H1 (cell line): ENCODE results near the gene AIRE. TPM values are rescaled to one million over a fixed set of nuclear protein-coding genes. Genes with fewer than 3 reads are reported as not detected.

Source experiments
- CTCF ChIA-PET: fragments of 300-600 bp; sonication (Branson Sonifier 250); formaldehyde crosslinking; loops from one replicate; lab custom pipeline; 2021; ENCODE audit not compliant: partially characterized antibody; lab: Charles Lee
- POLR2A ChIA-PET: fragments of 300-600 bp; sonication (Branson Sonifier 250); formaldehyde crosslinking; loops from one replicate; lab custom pipeline; 2021; ENCODE audit warnings: inconsistent platforms; ENCODE audit not compliant: partially characterized antibody; lab: Charles Lee
- DNase-seq, 2 experiments: peaks; one replicate each; pipeline versions ENCODE4 v3.0.0 to v3.0.0-alpha.2; 2010 to 2022; ENCODE audit warnings: low spot score in 2 of 2, low read depth in 1 of 2, mixed read lengths in 1 of 2
- FAIRE-seq: peaks from 2 replicates; lab custom pipeline; 2011; peaks lifted over from hg19 to GRCh38; lab: Jason Lieb, UNC
- H2AFZ ChIP-seq: 2 replicates; pipeline ENCODE4 v1.8.1; 2012; ENCODE audit warnings: low read length, inconsistent platforms
- H2AK5ac ChIP-seq: 2 replicates; pipeline ENCODE4 v1.6.1; 2013; ENCODE audit warnings: low read depth, low read length
- H2BK120ac ChIP-seq: replicated peaks from 2 replicates; pipeline ENCODE3; 2013; ENCODE audit warnings: low read depth, low read length, inconsistent platforms
- H2BK12ac ChIP-seq: 2 replicates; pipeline ENCODE4 v1.6.1; 2013; ENCODE audit warnings: low read depth, low read length
- H2BK15ac ChIP-seq: 2 replicates; pipeline ENCODE4 v1.6.1; 2013; ENCODE audit warnings: low read length
- H2BK20ac ChIP-seq: 2 replicates; pipeline ENCODE4 v1.6.1; 2013; ENCODE audit warnings: low read length
- H2BK5ac ChIP-seq: 2 replicates; pipeline ENCODE4 v1.6.1; 2013; ENCODE audit warnings: low read depth, low read length
- H3K14ac ChIP-seq: 2 replicates; pipeline ENCODE4 v1.6.1; 2013; ENCODE audit warnings: inconsistent platforms; ENCODE audit not compliant: insufficient read length
- H3K18ac ChIP-seq: 2 replicates; pipeline ENCODE4 v1.6.1; 2013; ENCODE audit warnings: low read length; ENCODE audit errors: extremely low read depth
- H3K23ac ChIP-seq: 2 replicates; pipeline ENCODE4 v1.6.1; 2013; ENCODE audit warnings: inconsistent platforms; ENCODE audit not compliant: insufficient read length
- H3K23me2 ChIP-seq: 2 replicates; pipeline ENCODE4 v1.6.1; 2013; ENCODE audit warnings: low read depth, low read length
- H3K27ac ChIP-seq: 2 replicates; pipeline ENCODE4 v1.6.1; 2011; ENCODE audit warnings: low read depth, low read length, inconsistent platforms
- H3K27me3 ChIP-seq, 4 experiments: replicated peaks in 1 of 4; 1 replicate in 1 of 4; 2 replicates in 3 of 4; pipeline versions ENCODE4 v1.6.1 to v1.8.1; 2011 to 2013; ENCODE audit warnings: low read length in 3 of 4, mild to moderate bottlenecking in 3 of 4, inconsistent platforms in 2 of 4, mixed read lengths in 2 of 4, moderate library complexity in 1 of 4; ENCODE audit not compliant: control insufficient read depth in 3 of 4, insufficient read depth in 3 of 4; ENCODE audit errors: extremely low read depth in 1 of 4
- H3K36me3 ChIP-seq, 4 experiments: 2 replicates each; pipeline versions ENCODE4 v1.6.1 to v1.8.1; 2011 to 2013; ENCODE audit warnings: mild to moderate bottlenecking in 4 of 4, low read length in 3 of 4, moderate library complexity in 2 of 4, control low read depth in 1 of 4, inconsistent platforms in 1 of 4; ENCODE audit not compliant: insufficient read depth in 4 of 4, control insufficient read depth in 2 of 4
- H3K4ac ChIP-seq: replicated peaks from 2 replicates; pipeline ENCODE3; 2013; ENCODE audit warnings: low read length, low read depth, mixed read lengths, inconsistent platforms; ENCODE audit not compliant: insufficient read length
- H3K4me1 ChIP-seq, 4 experiments: replicated peaks in 1 of 4; 1 replicate in 1 of 4; 2 replicates in 3 of 4; pipeline versions ENCODE4 v1.6.1 to v1.8.1; 2011 to 2013; ENCODE audit warnings: low read length in 3 of 4, inconsistent platforms in 2 of 4, mixed read lengths in 1 of 4; ENCODE audit not compliant: insufficient read depth in 4 of 4, control insufficient read depth in 3 of 4
- H3K4me2 ChIP-seq, 2 experiments: 2 replicates each; pipeline versions ENCODE4 v1.6.1 to v1.8.1; 2011 to 2013; ENCODE audit warnings: low read depth in 2 of 2, low read length in 2 of 2, control low read depth in 1 of 2, inconsistent platforms in 1 of 2, mild to moderate bottlenecking in 1 of 2; ENCODE audit not compliant: insufficient read depth in 1 of 2
- H3K4me3 ChIP-seq, 4 experiments: fragments of 200-600, 300-600 bp in 1 of 4; sonication (generic), shearing (Covaris generic), sonication (Bioruptor Twin) in 1 of 4; 2 replicates each; pipeline versions ENCODE4 v1.5.1 to v1.8.1; 2011 to 2016; ENCODE audit warnings: low read length in 4 of 4, low read depth in 3 of 4, control low read depth in 2 of 4, inconsistent platforms in 2 of 4, mild to moderate bottlenecking in 2 of 4, mixed read lengths in 1 of 4, moderate library complexity in 1 of 4; ENCODE audit not compliant: insufficient read depth in 2 of 4; ENCODE audit errors: extremely low read depth in 1 of 4
- H3K56ac ChIP-seq: replicated peaks from 2 replicates; pipeline ENCODE3; 2013; ENCODE audit warnings: low read depth, mild to moderate bottlenecking, mixed read lengths, low read length, inconsistent platforms; ENCODE audit not compliant: insufficient read length
- H3K79me1 ChIP-seq: 2 replicates; pipeline ENCODE4 v1.6.1; 2013; ENCODE audit warnings: low read depth, low read length, control low read depth
- H3K79me2 ChIP-seq, 2 experiments: 2 replicates each; pipeline versions ENCODE4 v1.6.1 to v1.8.1; 2012 to 2013; ENCODE audit warnings: low read length in 2 of 2, mild to moderate bottlenecking in 2 of 2, inconsistent platforms in 1 of 2; ENCODE audit not compliant: insufficient read depth in 2 of 2, control insufficient read depth in 1 of 2
- H3K9ac ChIP-seq, 4 experiments: replicated peaks in 1 of 4; 1 replicate in 1 of 4; 2 replicates in 3 of 4; pipeline versions ENCODE4 v1.6.1 to v1.8.1; 2011 to 2013; ENCODE audit warnings: low read depth in 3 of 4, low read length in 3 of 4, control low read depth in 2 of 4, mild to moderate bottlenecking in 2 of 4, moderate library complexity in 2 of 4, inconsistent platforms in 1 of 4; ENCODE audit errors: extremely low read depth in 1 of 4
- H3K9me3 ChIP-seq, 2 experiments: 2 replicates each; pipeline versions ENCODE4 v1.6.1 to v1.8.1; 2012 to 2013; ENCODE audit warnings: mild to moderate bottlenecking in 2 of 2, moderate library complexity in 2 of 2, control low read depth in 1 of 2, inconsistent platforms in 1 of 2, low read depth in 1 of 2, low read length in 1 of 2, mixed read lengths in 1 of 2; ENCODE audit not compliant: insufficient read depth in 2 of 2
- H4K20me1 ChIP-seq, 2 experiments: replicated peaks in 1 of 2; 2 replicates each; pipeline versions ENCODE3 to v1.8.1; 2011 to 2013; ENCODE audit warnings: inconsistent platforms in 2 of 2, low read length in 2 of 2, mild to moderate bottlenecking in 1 of 2; ENCODE audit not compliant: insufficient read depth in 2 of 2, control insufficient read depth in 1 of 2
- H4K5ac ChIP-seq: 2 replicates; pipeline ENCODE4 v1.6.1; 2013; ENCODE audit warnings: low read length, low read depth, mixed read lengths, inconsistent platforms; ENCODE audit not compliant: insufficient read length
- H4K8ac ChIP-seq: 2 replicates; pipeline ENCODE4 v1.8.0; 2013; ENCODE audit warnings: mild to moderate bottlenecking, moderate library complexity, low read length, inconsistent platforms; ENCODE audit not compliant: insufficient read depth; ENCODE audit errors: extremely low read depth
- H4K91ac ChIP-seq: replicated peaks from 2 replicates; pipeline ENCODE3; 2013; ENCODE audit warnings: low read length, mixed read lengths, inconsistent platforms; ENCODE audit not compliant: insufficient read length
- CBX5 ChIP-seq: fragments of 300-800, 300-1000 bp; sonication (generic); IDR thresholded peaks from 2 replicates; pipeline ENCODE4 v1.7.1; 2016; ENCODE audit warnings: antibody characterized with exemption, low read length, low read depth
- CBX8 ChIP-seq: fragments of 300-800, 300-1000 bp; sonication (generic); IDR thresholded peaks from 2 replicates; pipeline ENCODE4 v1.7.1; 2016; ENCODE audit warnings: low read depth, low read length, borderline replicate concordance
- CTBP2 ChIP-seq: IDR thresholded peaks from 2 replicates; pipeline ENCODE4 v1.7.0; 2011; ENCODE audit warnings: borderline replicate concordance, mild to moderate bottlenecking, moderate library complexity, mixed read lengths, low read length; ENCODE audit not compliant: insufficient read depth, insufficient read length
- FOSL1 ChIP-seq: IDR thresholded peaks from 2 replicates; pipeline ENCODE4 v1.6.1; 2011; ENCODE audit warnings: mild to moderate bottlenecking, low read depth, low read length, moderate library complexity; ENCODE audit not compliant: insufficient read depth
- SP1 ChIP-seq: IDR thresholded peaks from 2 replicates; pipeline ENCODE4 v1.6.1; 2011; ENCODE audit warnings: low read depth, low read length
- SP2 ChIP-seq: IDR thresholded peaks from 2 replicates; pipeline ENCODE4 v1.6.1; 2012; ENCODE audit warnings: mild to moderate bottlenecking, low read length, inconsistent platforms
- TAF7 ChIP-seq: optimal IDR thresholded peaks from 2 replicates; pipeline ENCODE3; 2011; ENCODE audit warnings: low read depth, mild to moderate bottlenecking, inconsistent platforms, low read length, moderate library complexity, borderline replicate concordance
- YY1 ChIP-seq: IDR thresholded peaks from 2 replicates; pipeline ENCODE4 v1.6.1; 2011; ENCODE audit warnings: low read depth, mild to moderate bottlenecking, low read length
- WGBS, 2 experiments: shearing (Covaris generic) in 1 of 2; methylation state at CpG; one replicate each; pipeline versions ENCODE4 v1.1.6 to v1.1.7; 2013 to 2015; ENCODE audit warnings: low lambda C conversion rate in 2 of 2, mixed read lengths in 2 of 2, inconsistent platforms in 1 of 2, low coverage in 1 of 2, missing lambda C conversion rate in 1 of 2; ENCODE audit not compliant: insufficient replicate concordance in 2 of 2, insufficient coverage in 1 of 2, insufficient read length in 1 of 2; ENCODE audit errors: extremely low coverage in 1 of 2, missing lambda C conversion rate in 1 of 2; 5-methylcytosine and 5-hydroxymethylcytosine counted together
- polyA plus RNA-seq, 7 experiments: library from polyadenylated mRNA; depleted of rRNA in 3 of 7; stranded (reverse) in 5 of 7; unstranded in 2 of 7; fragments of >200 nt in 5 of 7; fragments of 200-250 nt in 2 of 7; gene quantifications; 1 replicate in 5 of 7; 2 replicates in 1 of 7; 4 replicates in 1 of 7; pipeline versions ENCODE4 v1.2.1 to v1.2.3, GENCODE V29; 2011 to 2013; ENCODE audit warnings: missing spikeins in 2 of 7, mixed read lengths in 2 of 7
- total RNA-seq: library from RNA; stranded (reverse); fragmentation: NEBNext Ultra II Directional; extraction: Animal tissue kit (Norgen Biotek cat#: 25700); gene quantifications from 2 replicates; pipeline ENCODE4 v1.2.1, GENCODE V29; 2021
- TF ChIP-seq, protein P1 (sequence below): IDR thresholded peaks from 2 replicates; pipeline ENCODE4 v1.6.1; 2011; ENCODE audit warnings: low read length, improper control_type of control experiment
- TF ChIP-seq, protein P2 (sequence below): IDR thresholded peaks from 2 replicates; pipeline ENCODE4 v1.6.1; 2012; ENCODE audit warnings: inconsistent platforms

The AIRE gene
- total and polyA plus RNA-seq, 2 of the 8 experiments (the other 6 are each of a cell fraction or from before 2014, with no cell fraction given): 0.09 TPM; not detected in 1

DNA sequence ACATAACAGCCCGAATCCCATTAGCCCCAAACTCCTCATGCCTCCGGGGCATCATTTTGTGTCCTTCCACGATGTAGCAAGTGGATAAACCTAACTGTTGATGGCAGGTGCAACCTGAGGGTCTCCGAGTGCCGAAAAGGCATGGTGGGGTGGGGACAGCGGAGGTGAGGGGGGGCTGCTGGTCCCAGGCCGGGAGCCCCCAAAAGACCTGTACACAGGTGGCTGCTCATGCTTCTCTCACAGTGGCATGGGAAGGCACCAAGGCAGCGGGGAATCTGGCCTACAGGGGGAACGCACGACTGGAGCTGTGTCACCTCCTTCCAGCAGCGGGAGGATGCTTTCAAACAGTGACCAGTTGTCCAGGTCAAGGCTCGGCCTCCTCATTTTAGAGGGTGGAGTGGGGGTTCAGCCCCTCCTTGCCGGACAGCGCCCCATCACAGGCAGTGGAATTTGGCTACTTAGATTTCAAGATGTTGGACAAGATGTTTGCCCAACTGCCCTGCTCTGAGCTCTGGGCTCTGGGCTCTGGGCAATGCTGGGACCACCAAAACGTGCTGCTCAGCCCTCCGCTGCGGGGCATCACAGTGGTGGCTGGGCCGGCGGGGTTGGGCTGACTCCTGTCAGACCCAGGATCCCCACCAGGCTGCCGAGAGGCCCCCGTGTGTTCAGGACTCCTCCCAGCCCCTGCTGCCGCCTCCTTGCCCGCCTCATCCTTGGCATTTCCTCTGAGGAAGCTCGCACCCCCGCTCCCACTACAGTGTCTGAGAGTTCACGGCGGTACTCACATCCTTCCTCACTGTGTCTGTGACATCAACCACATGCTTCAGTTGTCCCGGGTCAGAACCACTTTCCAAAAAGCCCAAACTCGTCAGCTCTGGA, 31.6 kb upstream of the AIRE start:
- H2BK20ac ChIP-seq: no peak overlapping the region
- no peak overlapping the region for H2AFZ ChIP-seq
- H4K8ac ChIP-seq: no peak overlapping the region; the same call in 1 of the 2 replicates
- no peaks in the 10 kb centered on the region for H3K36me3 ChIP-seq
- H4K5ac ChIP-seq: no peak overlapping the region
- no peaks in the 10 kb centered on the region for H3K4me1 ChIP-seq
- no peak overlapping the region for H2BK5ac ChIP-seq
- no peak overlapping the region for H4K91ac ChIP-seq
- H4K20me1 ChIP-seq: no peaks in the 10 kb centered on the region
- H2AK5ac ChIP-seq: no peak overlapping the region
- no peaks in the 10 kb centered on the region for H3K79me1 ChIP-seq
- no peak overlapping the region for H3K27ac ChIP-seq
- H3K4me2 ChIP-seq: no peak overlapping the region
- H3K27me3 ChIP-seq: no peaks in the 10 kb centered on the region
- FAIRE-seq (no peak), DNase-seq (no peak)
- H2BK15ac ChIP-seq: no peak overlapping the region
- no peak overlapping the region for H2BK12ac ChIP-seq
- no peak overlapping the region for H3K23ac ChIP-seq
- no peak overlapping the region for H2BK120ac ChIP-seq
- no peak overlapping the region for H3K4ac ChIP-seq
- POLR2A ChIA-PET: no interaction called here
- H3K56ac ChIP-seq: no peak overlapping the region
- H3K18ac ChIP-seq: no peak overlapping the region; the same call in 1 of the 2 replicates
- CTCF ChIA-PET: interaction anchor here (1.2 to 2.0 kb wide), 3 partner anchors 14 to 50 kb away, joined by 4 to 5 read pairs (median 5); no protein-coding TSS in a partner anchor
- 86% methylated on average over 25 of the region's 29 CpGs; no CpG with 5 or more reads in 1 of the 2 experiments for WGBS, 2 experiments
- H3K14ac ChIP-seq: no peak overlapping the region
- H3K79me2 ChIP-seq: no peaks in the 10 kb centered on the region
- no peak overlapping the region for H3K9ac ChIP-seq
- H3K23me2 ChIP-seq: no peaks in the 10 kb centered on the region
- no peaks in the 10 kb centered on the region for H3K9me3 ChIP-seq
- H3K4me3 ChIP-seq: no peak overlapping the region
- TF ChIP-seq CBX8 (no peak), YY1 (no peak), SP1 (no peak), CTBP2 (no peak), SP2 (no peak), TAF7 (no peak), FOSL1 (no peak), CBX5 (no peak)
- TF ChIP-seq, protein P1, sequence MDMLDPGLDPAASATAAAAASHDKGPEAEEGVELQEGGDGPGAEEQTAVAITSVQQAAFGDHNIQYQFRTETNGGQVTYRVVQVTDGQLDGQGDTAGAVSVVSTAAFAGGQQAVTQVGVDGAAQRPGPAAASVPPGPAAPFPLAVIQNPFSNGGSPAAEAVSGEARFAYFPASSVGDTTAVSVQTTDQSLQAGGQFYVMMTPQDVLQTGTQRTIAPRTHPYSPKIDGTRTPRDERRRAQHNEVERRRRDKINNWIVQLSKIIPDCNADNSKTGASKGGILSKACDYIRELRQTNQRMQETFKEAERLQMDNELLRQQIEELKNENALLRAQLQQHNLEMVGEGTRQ: no peak
- TF ChIP-seq, protein P2, sequence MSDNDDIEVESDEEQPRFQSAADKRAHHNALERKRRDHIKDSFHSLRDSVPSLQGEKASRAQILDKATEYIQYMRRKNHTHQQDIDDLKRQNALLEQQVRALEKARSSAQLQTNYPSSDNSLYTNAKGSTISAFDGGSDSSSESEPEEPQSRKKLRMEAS: no peak
